NCI-H82 treated with DMSO at 0.1 percent for 48 hours (cell line): Measurements from ENCODE around the gene TPCN1.
"Not testable (repeated sequence)": the region's sequence is repeated elsewhere in the genome, so short reads cannot be mapped to it uniquely, and the experiment has no call there.

Experiments
- DNase-seq: peaks from one replicate; lab custom pipeline; 2025; ENCODE audit not compliant: unreplicated experiment; lab: John Stamatoyannopoulos, UW

Gene TPCN1

GRCh38 chr12:113196582-113196981, 24.7 kb upstream of the TPCN1 start:
- DNase-seq = no peak

GRCh38 chr12:113196990-113197389, 24.3 kb upstream of the TPCN1 start:
- peak; percentile 10 for DNase-seq

- no peak for DNase-seq
Measured at GRCh38 chr12:113197518-113198077, 23.7 kb upstream of the TPCN1 start.

- DNase-seq = no peak
Measured at GRCh38 chr12:113198296-113198695, 23.0 kb upstream of the TPCN1 start.

- no peak for DNase-seq
Measured at GRCh38 chr12:113200021-113200797, 21.1 kb upstream of the TPCN1 start.

- no peak for DNase-seq
Measured at GRCh38 chr12:113201187-113202177, 19.8 kb upstream of the TPCN1 start.

- DNase-seq = no peak
Measured at GRCh38 chr12:113202300-113203075, 18.8 kb upstream of the TPCN1 start.

GRCh38 chr12:113203852-113204760, 17.2 kb upstream of the TPCN1 start:
- no peak for DNase-seq

- no peak for DNase-seq
Measured at GRCh38 chr12:113204804-113205203, 16.5 kb upstream of the TPCN1 start.

- not testable (repeated sequence) for DNase-seq
Measured at GRCh38 chr12:113206802-113207201, 14.5 kb upstream of the TPCN1 start.

- no peak for DNase-seq
Measured at GRCh38 chr12:113207613-113208040, 13.6 kb upstream of the TPCN1 start.

- no peak for DNase-seq
Measured at GRCh38 chr12:113208041-113208934, 13.0 kb upstream of the TPCN1 start.

GRCh38 chr12:113211160-113211559, 10.1 kb upstream of the TPCN1 start:
- DNase-seq = no peak

- DNase-seq = no peak
Measured at GRCh38 chr12:113214895-113215400, 6.3 kb upstream of the TPCN1 start.

- DNase-seq = no peak
Measured at GRCh38 chr12:113216027-113216426, 5.2 kb upstream of the TPCN1 start.

GRCh38 chr12:113220593-113221180, 577 bp upstream of the TPCN1 start:
- DNase-seq = no peak

- DNase-seq = no peak
Measured at GRCh38 chr12:113221997-113222729, 899 bp downstream of the TPCN1 start.
